ENCODE data around the gene CDHR3. TPM values are rescaled to one million over a fixed set of nuclear protein-coding genes. Genes with fewer than 3 reads are reported as not detected.

The CDHR3 gene
- total RNA-seq, 1 experiment from 2014 or later, result 3.3 TPM

- Histone ChIP-seq H3K9me3 (ENCODE audit: control insufficient read depth, low read depth, low read length) (no peaks in the 10 kb centered on the region), H2AK5ac (ENCODE audit: insufficient read length, low read length) (no peak overlapping the region), H4K20me1 (ENCODE audit: control insufficient read depth, insufficient read depth, insufficient read length) (no peaks in the 10 kb centered on the region), H3T11ph (ENCODE audit: low read length) (no peak overlapping the region), H4K91ac (ENCODE audit: insufficient read length, low read depth, low read length) (no peak overlapping the region), H4K8ac (replicated peaks; ENCODE audit: insufficient read length, low read depth, low read length) (no peak overlapping the region), H2BK15ac (ENCODE audit: low read depth, low read length) (no peak overlapping the region), H2BK20ac (ENCODE audit: low read depth, low read length, poor library complexity, severe bottlenecking) (no peak overlapping the region), H3K27ac (ENCODE audit: insufficient read length, low read depth, low read length) (no peak overlapping the region), H2BK12ac (ENCODE audit: insufficient read length, low read depth, low read length) (no peak overlapping the region), H3K23ac (ENCODE audit: insufficient read length, low read depth, low read length) (no peak overlapping the region), H3K4me1 (ENCODE audit: insufficient read depth, low read length) (0 out of 2 replicates have a peak, but pooled peaks cover 2% of the 10 kb centered on the region), H3K9ac (ENCODE audit: extremely low read depth, insufficient read length, low read length) (no peak overlapping the region), H4K5ac (ENCODE audit: insufficient read length, low read depth, low read length) (no peak overlapping the region), H3K4ac (ENCODE audit: low read depth, low read length) (no peak overlapping the region), H3K4me2 (ENCODE audit: insufficient read depth, insufficient read length, low read length) (no peak overlapping the region), H3K56ac (ENCODE audit: insufficient read length, low read depth, low read length) (no peak overlapping the region), H3K18ac (ENCODE audit: insufficient read length, low read depth, low read length) (no peak overlapping the region), H2BK5ac (ENCODE audit: insufficient read length, low read length) (no peak overlapping the region), H3K27me3 (ENCODE audit: insufficient read depth, low read length) (no peaks in the 10 kb centered on the region), H3K79me2 (ENCODE audit: insufficient read depth, low read length) (no peaks in the 10 kb centered on the region), H2AFZ (ENCODE audit: low read length) (no peak overlapping the region), H3K23me2 (ENCODE audit: insufficient read length, low read depth, low read length, poor library complexity, severe bottlenecking) (no peaks in the 10 kb centered on the region), H3K79me1 (ENCODE audit: insufficient read depth, low read depth, low read length, poor library complexity, severe bottlenecking) (no peaks in the 10 kb centered on the region), H3K14ac (ENCODE audit: insufficient read depth, low read length) (no peak overlapping the region), H2BK120ac (ENCODE audit: low read depth, low read length, poor library complexity, severe bottlenecking) (no peak overlapping the region)
- TF ChIP-seq CTCF (conservative IDR thresholded peaks at IDR 0.05), result no peak
- no peak overlapping the region for H3K4me3 Mint-ChIP-seq
- H3K4me1 Mint-ChIP-seq, result peaks cover 11 to 17% of the 10 kb centered on the region in 2 experiments
- no CpG with 5 or more reads among the region's 3 CpGs for WGBS (ENCODE audit: extremely low coverage, insufficient read length, low lambda C conversion rate)
- peaks cover 0 to 2% of the 10 kb centered on the region in 2 experiments; a peak in 1 of 5 replicates for H3K9me3 Mint-ChIP-seq
- H3K36me3 Mint-ChIP-seq (ENCODE audit: insufficient read depth in 1 of 3, low read depth in 3 of 3), result peaks cover 0 to 2% (median 2%) of the 10 kb centered on the region in 3 experiments; a peak in 1 of 7 replicates
- DNase-seq, result no peak
- H3K27ac Mint-ChIP-seq, result peak overlapping the region in 1 of 3 experiments; percentile 32; a peak in 1 of 7 replicates
- H3K27me3 Mint-ChIP-seq (ENCODE audit: low read depth), result peaks cover 5% of the 10 kb centered on the region
Measured at GRCh38 chr7:105958012-105958411, 5.1 kb upstream of the CDHR3 start.

Data from H9 (cell line).